Neural cell (in vitro differentiated cells): ENCODE results near the gene SNPH. TPM values are rescaled to one million over a fixed set of nuclear protein-coding genes. Genes with fewer than 3 reads are reported as not detected.

Experiments
- H2AFZ ChIP-seq: fragments of 200-600, 300-800 bp; sonication (generic), shearing (Covaris generic); 2 replicates; pipeline ENCODE4 v1.6.0; 2014; ENCODE audit warnings: low read depth, mild to moderate bottlenecking, antibody characterized with exemption, low read length, moderate library complexity
- H3F3A ChIP-seq: fragments of 200-600 bp; shearing (Covaris generic); 2 replicates; pipeline ENCODE4 v1.6.1; 2016; ENCODE audit warnings: mild to moderate bottlenecking, moderate library complexity, mixed read lengths, antibody characterized with exemption, low read length; ENCODE audit not compliant: insufficient read depth, poor library complexity, severe bottlenecking
- H3K27ac ChIP-seq: fragments of 200-600, 300-800 bp; sonication (generic), shearing (Covaris generic); 2 replicates; pipeline ENCODE4 v1.5.1; 2014; ENCODE audit warnings: mild to moderate bottlenecking, low read length, moderate library complexity
- H3K27me3 ChIP-seq: fragments of 300-800, 200-600 bp; sonication (generic), shearing (Covaris generic); 2 replicates; pipeline ENCODE4 v1.6.0; 2014; ENCODE audit warnings: mild to moderate bottlenecking, low read depth, low read length, moderate library complexity; ENCODE audit not compliant: insufficient read depth
- H3K36me3 ChIP-seq: fragments of 300-800, 200-600 bp; sonication (generic), shearing (Covaris generic); 2 replicates; pipeline ENCODE4 v1.5.1; 2014; ENCODE audit warnings: mild to moderate bottlenecking, antibody characterized with exemption, low read length, moderate library complexity; ENCODE audit not compliant: insufficient read depth
- H3K4me2 ChIP-seq: fragments of 300-800, 200-600 bp; sonication (generic), shearing (Covaris generic); 2 replicates; pipeline ENCODE4 v1.6.0; 2014; ENCODE audit warnings: mild to moderate bottlenecking, low read length
- H3K4me3 ChIP-seq: fragments of 300-800, 200-600 bp; sonication (generic), shearing (Covaris generic); 2 replicates; pipeline ENCODE4 v1.5.1; 2014; ENCODE audit warnings: mild to moderate bottlenecking, low read length, moderate library complexity
- H3K79me2 ChIP-seq: fragments of 200-600 bp; shearing (Covaris generic); replicated peaks from 2 replicates; pipeline ENCODE4 v1.6.0; 2014; ENCODE audit warnings: mild to moderate bottlenecking, low read length, moderate library complexity; ENCODE audit not compliant: insufficient read depth
- H3K9ac ChIP-seq: fragments of 300-800, 200-600 bp; sonication (generic), shearing (Covaris generic); 2 replicates; pipeline ENCODE4 v1.6.1; 2016; ENCODE audit warnings: mild to moderate bottlenecking, low read length, mixed read lengths
- H3K9me2 ChIP-seq: fragments of 200-600 bp; shearing (Covaris generic); 2 replicates; pipeline ENCODE4 v1.6.1; 2016; ENCODE audit warnings: mild to moderate bottlenecking, low read length, mixed read lengths; ENCODE audit not compliant: insufficient read depth
- H3K9me3 ChIP-seq: fragments of 200-600, 300-800 bp; sonication (generic), shearing (Covaris generic); 2 replicates; pipeline ENCODE4 v1.6.1; 2016; ENCODE audit warnings: mild to moderate bottlenecking, mixed run types, low read length, moderate library complexity, mixed read lengths
- H4K20me1 ChIP-seq: fragments of 200-600 bp; shearing (Covaris generic); 2 replicates; pipeline ENCODE4 v1.6.1; 2016; ENCODE audit warnings: mild to moderate bottlenecking, mixed run types; ENCODE audit not compliant: insufficient read depth
- CTCF ChIP-seq: fragments of 450-650 bp; IDR thresholded peaks from 2 replicates; pipeline ENCODE4 v1.5.1; 2014; ENCODE audit warnings: antibody characterized with exemption, mild to moderate bottlenecking, moderate library complexity; ENCODE audit not compliant: poor library complexity, severe bottlenecking
- EP300 ChIP-seq: fragments of 450-650 bp; conservative IDR thresholded peaks from 2 replicates; pipeline ENCODE4 v1.6.1; 2014; ENCODE audit warnings: antibody characterized with exemption, mild to moderate bottlenecking, moderate library complexity; ENCODE audit not compliant: poor library complexity, severe bottlenecking
- EZH2 ChIP-seq: fragments of 200-600, 300-800 bp; shearing (Covaris generic), sonication (generic); IDR thresholded peaks from 2 replicates; pipeline ENCODE4 v1.6.1; 2014; ENCODE audit warnings: antibody characterized with exemption, low read length, borderline replicate concordance, mild to moderate bottlenecking; ENCODE audit not compliant: insufficient read depth, poor library complexity, severe bottlenecking
- MXI1 ChIP-seq: fragments of 450-650 bp; conservative IDR thresholded peaks from 2 replicates; pipeline ENCODE4 v1.6.1; 2014; ENCODE audit warnings: antibody characterized with exemption, mild to moderate bottlenecking; ENCODE audit not compliant: poor library complexity, severe bottlenecking
- POLR2AphosphoS5 ChIP-seq: IDR thresholded peaks from 2 replicates; pipeline ENCODE4 v1.6.1; 2012
- RAD21 ChIP-seq: fragments of 450-650 bp; conservative IDR thresholded peaks from 2 replicates; pipeline ENCODE4 v1.6.1; 2014; ENCODE audit warnings: antibody characterized with exemption, mild to moderate bottlenecking, moderate library complexity
- REST ChIP-seq: IDR thresholded peaks from 2 replicates; pipeline ENCODE4 v1.6.1; 2012; ENCODE audit warnings: borderline replicate concordance
- SMC3 ChIP-seq: fragments of 450-650 bp; conservative IDR thresholded peaks from 2 replicates; pipeline ENCODE4 v1.6.1; 2014; ENCODE audit warnings: antibody characterized with exemption, mild to moderate bottlenecking, moderate library complexity; ENCODE audit not compliant: poor library complexity
- TAF1 ChIP-seq: IDR thresholded peaks from 2 replicates; pipeline ENCODE4 v1.6.1; 2012; ENCODE audit warnings: low read depth
- polyA plus RNA-seq: library from polyadenylated mRNA; depleted of rRNA; stranded (reverse); fragments of >200 nt; gene quantifications from 2 replicates; pipeline ENCODE4 v1.2.3, GENCODE V29; 2014

The SNPH gene
- polyA plus RNA-seq, 1 donor from 2014 or later: 25.6 TPM

GRCh38 chr20:1293641-1294379, 27.7 kb downstream of the SNPH start:
- Histone ChIP-seq H3K27ac (no peak overlapping the region), H3K9ac (no peak overlapping the region)

GRCh38 chr20:1294497-1294896, 28.4 kb downstream of the SNPH start:
- Histone ChIP-seq H3K27me3 (no peaks in the 10 kb centered on the region), H3K79me2 (no peaks in the 10 kb centered on the region), H3K4me2 (no peak overlapping the region), H3K9me3 (no peaks in the 10 kb centered on the region), H4K20me1 (no peaks in the 10 kb centered on the region), H3K27ac (no peak overlapping the region), H3K9me2 (no peaks in the 10 kb centered on the region), H3K9ac (no peak overlapping the region), H2AFZ (no peak overlapping the region), H3F3A (no peaks in the 10 kb centered on the region), H3K36me3 (no peaks in the 10 kb centered on the region), H3K4me3 (no peak overlapping the region)
- TF ChIP-seq CTCF: no peak
- no peak for TF ChIP-seq EP300
- no peak for TF ChIP-seq SMC3
- no peak for TF ChIP-seq REST
- TF ChIP-seq MXI1: no peak

More at GRCh38 chr20:1293641-1294379, 27.7 kb downstream of the SNPH start:
- Histone ChIP-seq H3K36me3 (no peaks in the 10 kb centered on the region), H2AFZ (no peak overlapping the region), H3K27me3 (no peaks in the 10 kb centered on the region), H4K20me1 (no peaks in the 10 kb centered on the region), H3K4me2 (no peak overlapping the region), H3F3A (no peaks in the 10 kb centered on the region), H3K9me3 (no peaks in the 10 kb centered on the region), H3K4me3 (no peak overlapping the region), H3K9me2 (no peaks in the 10 kb centered on the region), H3K79me2 (no peaks in the 10 kb centered on the region)
- TF ChIP-seq RAD21: no peak
- TF ChIP-seq SMC3: no peak
- no peak for TF ChIP-seq EZH2
- no peak for TF ChIP-seq TAF1
- TF ChIP-seq MXI1: no peak
- TF ChIP-seq POLR2AphosphoS5: no peak
- TF ChIP-seq CTCF: no peak
- no peak for TF ChIP-seq REST
- no peak for TF ChIP-seq EP300
